H4 (cell line): Measurements from ENCODE around the gene ZSWIM8. TPM values are rescaled to one million over a fixed set of nuclear protein-coding genes. Genes with fewer than 3 reads are reported as not detected.

Experiments
- DNase-seq: peaks from one replicate; pipeline ENCODE4 v3.0.0-alpha.2; 2015; ENCODE audit warnings: low spot score
- total RNA-seq: library from RNA; depleted of rRNA; stranded (reverse); fragments of >200 nt; shearing (Covaris generic); gene quantifications from 2 replicates; pipeline ENCODE4 v1.2.3, GENCODE V29; 2014

The ZSWIM8 gene
- total RNA-seq, 1 experiment from 2014 or later, result 11.2 TPM

DNA sequence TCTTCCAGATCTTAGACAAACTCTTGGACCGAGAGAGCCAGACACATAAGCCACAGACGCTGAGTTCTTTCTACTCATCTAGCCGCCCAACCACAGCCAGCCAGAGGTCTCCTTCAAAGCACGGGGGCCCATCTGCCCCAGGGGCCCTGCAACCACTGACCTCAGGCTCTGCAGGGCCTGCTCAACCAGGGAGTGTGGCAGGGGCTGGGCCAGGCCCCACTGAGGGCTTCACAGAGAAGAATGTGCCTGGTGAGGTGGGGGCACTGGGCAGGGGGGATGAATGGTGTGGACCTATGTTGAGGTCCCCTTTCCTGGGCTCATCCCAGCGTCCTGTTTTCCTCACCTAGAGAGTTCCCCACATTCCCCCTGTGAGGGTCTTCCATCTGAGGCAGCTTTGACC, 11.4 kb downstream of the ZSWIM8 start:
- no peak for DNase-seq

DNA sequence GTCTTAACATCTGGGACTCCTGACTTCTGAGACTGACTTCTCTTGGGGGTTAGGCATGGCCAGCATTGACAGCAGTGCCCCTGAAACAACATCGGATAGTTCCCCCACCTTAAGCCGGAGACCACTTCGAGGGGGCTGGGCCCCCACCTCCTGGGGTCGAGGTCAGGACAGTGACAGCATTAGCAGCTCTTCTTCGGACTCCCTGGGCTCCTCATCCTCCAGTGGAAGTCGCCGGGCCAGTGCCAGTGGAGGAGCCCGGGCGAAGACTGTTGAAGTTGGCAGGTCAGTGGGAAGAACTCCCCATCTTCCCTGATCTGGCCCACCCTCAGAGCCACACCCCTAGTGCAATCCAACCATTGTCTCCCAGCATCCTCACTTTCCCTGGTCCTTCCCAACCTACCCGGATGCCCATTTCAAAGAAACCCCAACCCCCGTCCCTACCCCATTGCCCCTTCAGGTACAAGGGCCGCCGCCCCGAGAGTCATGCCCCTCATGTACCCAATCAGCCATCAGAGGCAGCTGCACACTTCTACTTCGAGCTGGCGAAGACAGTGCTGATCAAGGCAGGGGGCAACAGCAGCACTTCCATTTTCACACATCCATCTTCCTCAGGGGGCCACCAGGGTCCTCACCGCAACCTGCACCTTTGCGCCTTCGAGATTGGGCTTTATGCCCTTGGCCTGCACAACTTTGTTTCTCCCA, 12.1 kb downstream of the ZSWIM8 start:
- DNase-seq, result no peak

DNA sequence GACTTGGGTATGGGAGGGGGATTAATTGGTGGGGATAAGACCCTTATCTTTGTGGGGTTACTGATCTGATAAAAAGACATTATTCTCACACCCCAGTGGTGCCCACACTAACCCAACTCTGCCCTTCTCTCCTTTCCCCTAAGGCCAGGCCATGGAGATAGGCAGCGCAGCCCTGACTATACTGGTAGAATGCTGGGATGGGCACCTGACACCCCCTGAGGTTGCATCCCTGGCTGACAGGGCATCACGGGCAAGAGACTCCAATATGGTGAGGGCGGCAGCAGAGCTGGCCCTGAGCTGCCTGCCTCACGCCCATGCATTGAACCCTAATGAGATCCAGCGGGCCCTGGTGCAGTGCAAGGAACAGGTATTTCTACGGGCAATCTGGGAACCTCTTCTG, 12.7 kb downstream of the ZSWIM8 start:
- no peak for DNase-seq

DNA sequence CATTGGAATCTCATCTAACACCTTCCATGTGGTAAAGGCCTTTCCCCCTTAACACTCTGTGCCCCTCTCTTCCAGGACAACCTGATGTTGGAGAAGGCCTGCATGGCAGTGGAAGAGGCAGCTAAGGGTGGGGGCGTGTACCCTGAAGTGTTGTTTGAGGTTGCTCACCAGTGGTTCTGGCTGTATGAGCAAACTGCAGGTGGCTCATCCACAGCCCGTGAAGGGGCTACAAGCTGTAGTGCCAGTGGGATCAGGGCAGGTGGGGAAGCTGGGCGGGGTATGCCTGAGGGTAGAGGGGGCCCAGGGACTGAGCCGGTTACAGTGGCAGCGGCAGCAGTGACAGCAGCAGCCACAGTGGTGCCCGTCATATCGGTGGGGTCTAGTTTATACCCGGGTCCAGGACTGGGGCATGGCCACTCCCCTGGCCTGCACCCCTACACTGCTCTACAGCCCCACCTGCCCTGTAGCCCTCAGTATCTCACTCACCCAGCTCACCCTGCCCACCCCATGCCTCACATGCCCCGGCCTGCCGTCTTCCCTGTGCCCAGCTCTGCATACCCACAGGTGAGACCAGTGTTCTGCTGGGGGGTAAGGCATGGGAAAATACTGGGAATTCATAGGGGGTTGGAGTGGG, 13.6 kb downstream of the ZSWIM8 start:
- DNase-seq, result no peak

DNA sequence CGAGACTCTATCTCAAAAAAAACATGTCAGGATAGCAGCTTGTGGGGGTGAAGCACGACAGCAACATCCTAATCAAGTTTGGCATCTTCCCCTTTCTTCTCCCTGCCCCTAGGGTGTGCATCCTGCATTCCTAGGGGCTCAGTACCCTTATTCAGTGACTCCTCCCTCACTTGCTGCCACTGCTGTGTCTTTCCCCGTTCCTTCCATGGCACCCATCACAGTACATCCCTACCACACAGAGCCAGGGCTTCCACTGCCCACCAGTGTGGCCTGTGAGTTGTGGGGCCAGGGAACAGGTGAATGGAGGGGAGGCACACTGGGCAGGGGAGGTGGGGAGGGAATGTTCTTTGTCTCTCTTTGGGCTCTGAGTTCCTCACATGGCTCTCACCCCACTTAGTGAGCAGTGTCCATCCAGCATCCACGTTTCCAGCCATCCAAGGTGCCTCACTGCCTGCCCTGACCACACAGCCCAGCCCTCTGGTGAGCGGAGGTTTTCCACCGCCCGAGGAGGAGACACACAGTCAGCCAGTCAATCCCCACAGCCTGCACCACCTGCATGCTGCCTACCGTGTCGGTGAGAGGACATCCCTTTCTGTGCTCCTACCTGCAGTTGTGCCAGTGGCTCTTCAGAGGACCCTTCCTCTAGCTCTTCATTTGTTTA, 14.6 kb downstream of the ZSWIM8 start:
- DNase-seq, result no peak

DNA sequence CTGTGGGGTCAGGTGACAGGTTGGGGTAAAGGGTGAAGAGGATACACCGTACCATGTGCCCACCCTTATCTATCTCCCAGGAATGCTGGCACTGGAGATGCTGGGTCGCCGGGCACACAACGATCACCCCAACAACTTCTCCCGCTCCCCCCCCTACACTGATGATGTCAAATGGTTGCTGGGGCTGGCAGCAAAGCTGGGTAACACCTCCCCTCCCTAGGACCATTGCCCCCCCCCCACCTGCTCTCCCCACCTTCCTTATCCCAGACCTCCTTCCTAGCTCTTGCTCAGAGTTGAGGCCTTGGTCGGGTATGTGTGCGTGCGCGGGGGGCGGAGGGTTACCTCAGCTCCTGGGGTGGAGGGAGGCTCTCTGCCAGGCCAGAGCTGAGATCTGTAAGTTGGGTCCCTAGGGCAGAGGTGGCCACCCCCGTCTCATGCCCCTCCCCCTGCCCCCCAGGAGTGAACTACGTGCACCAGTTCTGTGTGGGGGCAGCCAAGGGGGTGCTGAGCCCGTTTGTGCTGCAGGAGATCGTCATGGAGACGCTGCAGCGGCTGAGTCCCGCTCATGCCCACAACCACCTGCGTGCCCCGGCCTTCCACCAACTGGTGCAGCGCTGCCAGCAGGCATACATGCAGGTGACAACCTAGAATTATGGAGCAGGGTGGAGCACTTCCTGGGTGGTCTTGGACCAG, 15.3 kb downstream of the ZSWIM8 start:
- DNase-seq, result no peak

DNA sequence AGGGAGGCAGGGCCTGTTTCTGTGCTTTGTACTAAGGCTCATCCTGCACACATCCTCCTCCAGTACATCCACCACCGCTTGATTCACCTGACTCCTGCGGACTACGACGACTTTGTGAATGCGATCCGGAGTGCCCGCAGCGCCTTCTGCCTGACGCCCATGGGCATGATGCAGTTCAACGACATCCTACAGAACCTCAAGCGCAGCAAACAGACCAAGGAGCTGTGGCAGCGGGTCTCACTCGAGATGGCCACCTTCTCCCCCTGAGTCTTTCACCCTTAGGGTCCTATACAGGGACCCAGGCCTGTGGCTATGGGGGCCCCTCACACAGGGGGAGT, 15.8 kb downstream of the ZSWIM8 start:
- no peak for DNase-seq

DNA sequence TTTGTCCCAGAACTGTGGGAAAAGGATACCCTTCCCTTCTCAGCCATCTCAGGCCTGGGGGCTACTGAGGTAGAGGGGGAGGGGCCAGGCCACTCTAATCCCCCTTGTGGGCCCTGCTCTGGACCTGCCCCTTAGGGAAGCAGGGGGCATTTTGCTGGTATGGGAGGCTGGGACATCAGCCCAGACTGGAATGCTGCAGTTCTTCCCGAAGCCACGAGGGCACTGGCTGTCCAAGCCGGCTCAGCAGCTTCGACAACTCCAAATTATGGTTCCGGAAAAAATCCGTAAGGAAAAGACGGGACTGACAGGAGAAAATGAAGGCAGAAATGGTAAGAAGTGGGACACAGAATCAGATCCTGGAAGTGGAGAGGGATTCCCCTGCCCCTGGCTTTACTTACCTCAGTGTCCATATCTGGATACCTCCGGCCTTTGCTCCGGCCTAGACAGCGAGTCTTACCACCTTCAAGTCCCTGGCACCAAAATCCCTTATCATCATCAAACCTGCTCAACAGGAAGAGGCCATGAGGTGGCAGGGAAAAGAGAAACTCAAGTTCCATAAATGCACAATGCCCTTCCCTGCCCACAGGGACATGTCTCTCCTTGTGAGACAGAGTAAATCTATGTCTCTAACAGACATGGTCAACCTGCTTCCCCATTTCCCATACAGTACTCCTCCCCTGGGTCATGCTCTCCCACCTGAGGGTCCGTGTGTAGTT, 17.0 kb downstream of the ZSWIM8 start:
- DNase-seq, result no peak

DNA sequence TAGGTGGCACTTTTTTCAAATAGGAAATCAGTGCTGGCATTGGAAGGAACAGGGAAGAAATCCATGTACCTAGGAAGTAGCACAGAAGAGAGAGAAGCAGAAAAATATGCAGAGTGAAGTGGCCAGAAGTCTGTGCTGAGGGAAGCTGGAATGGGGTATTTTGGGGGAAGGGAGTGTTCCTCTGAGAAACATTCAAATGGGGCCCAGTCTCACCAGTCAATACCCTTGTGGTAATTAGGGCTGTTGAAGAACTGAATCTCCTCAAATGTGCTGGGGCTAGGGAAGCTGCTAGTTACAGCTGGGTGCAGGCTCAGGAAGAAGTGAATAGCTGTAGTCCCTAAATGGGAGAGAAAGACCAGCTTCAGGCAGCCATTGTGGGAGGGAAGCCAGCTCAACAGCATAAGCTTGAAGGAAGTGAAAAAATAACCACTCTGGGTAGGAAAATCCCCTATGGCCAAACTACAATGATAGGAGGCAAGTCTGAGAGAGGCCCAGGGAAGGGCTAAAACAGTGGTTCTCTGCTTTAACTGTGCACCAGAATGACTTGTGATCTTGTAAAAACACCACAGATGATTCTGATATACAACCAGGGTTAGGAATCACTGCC, 18.4 kb downstream of the ZSWIM8 start:
- no peak for DNase-seq

DNA sequence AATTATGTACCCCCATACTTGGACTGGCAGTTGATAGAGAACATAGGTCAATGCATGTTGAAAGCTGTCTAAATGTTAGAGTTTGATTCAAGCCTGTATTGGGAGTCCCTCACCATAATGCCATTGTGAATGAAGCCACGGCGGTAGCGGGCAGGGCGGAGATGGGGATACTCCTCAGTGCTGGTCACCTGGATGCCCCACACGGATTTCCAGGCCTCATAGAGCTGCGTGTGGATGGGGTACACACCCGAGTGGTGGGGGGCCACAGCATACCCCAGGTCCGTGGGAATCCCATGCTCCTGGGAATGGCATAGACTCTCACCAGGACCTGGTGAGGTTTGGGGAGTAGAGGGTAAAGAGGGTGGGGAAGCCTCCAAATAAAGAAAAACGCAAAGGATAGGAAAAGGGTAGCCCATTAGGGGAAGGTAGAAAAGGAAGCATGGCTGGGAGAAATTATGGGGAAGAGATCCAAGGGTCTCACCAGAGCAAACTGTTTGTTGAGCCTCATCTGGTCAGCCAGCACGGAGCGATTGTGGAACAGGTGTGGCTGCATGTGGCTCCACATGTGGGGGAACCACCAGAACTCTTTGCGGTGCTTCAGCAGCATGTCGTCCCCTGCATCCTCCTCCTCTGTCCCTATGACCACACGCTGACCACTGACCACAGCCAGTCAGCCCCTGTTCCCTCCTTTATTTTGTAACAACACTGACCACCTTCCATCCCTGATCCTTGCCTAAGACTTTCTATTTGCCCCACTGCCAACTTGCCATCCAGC, 21.0 kb downstream of the ZSWIM8 start:
- DNase-seq, result no peak

DNA sequence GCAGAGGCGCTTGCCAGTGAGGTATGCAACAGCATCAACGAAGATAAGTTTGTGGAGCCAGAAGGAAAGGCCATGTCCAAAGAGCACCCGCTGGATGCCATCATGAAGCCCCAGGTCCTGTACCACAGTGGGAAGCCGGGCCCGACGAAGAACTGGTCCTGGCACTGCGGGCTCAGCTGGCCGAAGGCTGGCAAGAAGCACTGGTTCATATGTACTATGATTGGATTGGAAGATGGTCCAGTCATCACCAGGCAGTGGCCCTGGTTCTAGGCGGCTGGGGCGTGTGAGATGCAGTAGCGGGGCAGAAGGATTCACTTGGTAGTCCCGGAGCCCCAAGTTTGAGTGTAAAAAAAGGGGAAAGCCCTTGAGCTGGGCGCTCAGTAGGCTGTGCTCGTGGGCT, 22.1 kb downstream of the ZSWIM8 start:
- DNase-seq, result no peak

DNA sequence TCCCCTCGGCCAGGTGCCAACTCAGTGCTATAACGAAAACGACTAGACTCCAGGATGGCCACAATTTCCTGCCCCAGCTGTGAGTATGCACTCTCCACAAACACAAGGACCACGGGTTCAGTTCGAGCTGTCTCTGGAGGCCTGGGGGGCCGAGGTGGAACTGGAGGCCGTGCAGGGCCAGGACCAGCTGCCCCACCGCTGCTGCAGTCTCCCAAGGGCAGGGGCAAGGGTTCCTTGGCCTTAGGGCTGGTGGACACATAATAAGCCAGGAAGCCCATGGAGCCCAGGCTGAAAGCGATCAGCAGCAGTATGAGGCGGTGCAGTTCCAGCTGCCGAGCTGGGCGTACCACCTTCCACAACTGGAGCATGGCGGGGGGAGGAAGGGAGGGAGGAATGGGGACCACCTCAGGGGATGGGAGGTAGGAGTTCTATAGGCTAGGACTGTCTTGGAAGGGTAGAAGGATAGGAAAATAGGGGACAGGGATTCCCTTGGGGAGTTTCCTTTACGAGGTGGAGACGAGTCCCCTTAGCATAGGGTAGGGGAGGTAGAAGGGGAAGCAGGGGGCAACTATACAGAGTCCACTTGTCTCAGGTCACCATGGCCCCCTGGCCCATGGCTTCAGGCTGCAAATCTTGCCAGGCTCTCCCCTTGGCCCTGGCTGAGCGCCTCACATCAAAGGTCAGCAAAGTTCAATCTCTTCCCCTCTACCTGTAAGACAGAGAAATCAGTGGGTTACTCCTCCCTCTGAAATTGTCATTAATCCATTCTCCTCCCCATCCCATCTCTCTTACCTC, 22.8 kb downstream of the ZSWIM8 start:
- DNase-seq, result no peak

DNA sequence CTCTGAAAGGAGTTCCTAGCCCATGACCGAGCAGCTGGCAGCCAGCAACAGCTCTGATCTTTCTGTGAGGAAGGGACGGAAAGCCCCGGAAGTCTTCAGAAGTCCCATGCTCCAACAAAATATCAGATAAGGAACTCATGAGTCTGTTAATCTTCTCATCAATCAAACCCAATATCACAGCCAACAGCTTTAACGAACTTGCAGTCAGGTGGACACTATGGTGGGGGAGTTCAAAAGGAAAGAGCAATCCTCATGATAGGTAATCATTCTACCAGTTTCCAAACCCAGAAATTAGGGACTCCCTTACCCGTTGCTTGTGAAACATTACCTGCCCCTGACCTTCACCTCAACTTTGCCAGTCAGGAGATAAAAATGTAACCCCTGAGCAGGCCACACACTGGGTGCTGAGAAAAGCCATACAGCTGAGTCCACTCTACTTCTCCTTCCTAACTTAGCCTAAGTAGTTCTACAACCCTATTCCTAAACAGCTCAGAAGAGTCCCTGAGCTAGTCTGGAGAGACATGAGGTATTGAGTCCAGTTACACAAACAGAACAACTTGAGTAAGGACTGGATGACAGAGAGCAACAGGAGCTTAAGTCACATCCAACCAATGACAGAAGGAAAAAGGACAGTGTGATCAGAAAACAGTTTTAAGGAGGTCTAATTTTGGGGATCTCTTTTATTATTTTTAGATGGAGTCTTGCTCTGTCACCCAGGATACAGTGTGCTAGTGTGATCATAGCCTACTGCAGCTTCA, 23.8 kb downstream of the ZSWIM8 start:
- DNase-seq, result no peak

DNA sequence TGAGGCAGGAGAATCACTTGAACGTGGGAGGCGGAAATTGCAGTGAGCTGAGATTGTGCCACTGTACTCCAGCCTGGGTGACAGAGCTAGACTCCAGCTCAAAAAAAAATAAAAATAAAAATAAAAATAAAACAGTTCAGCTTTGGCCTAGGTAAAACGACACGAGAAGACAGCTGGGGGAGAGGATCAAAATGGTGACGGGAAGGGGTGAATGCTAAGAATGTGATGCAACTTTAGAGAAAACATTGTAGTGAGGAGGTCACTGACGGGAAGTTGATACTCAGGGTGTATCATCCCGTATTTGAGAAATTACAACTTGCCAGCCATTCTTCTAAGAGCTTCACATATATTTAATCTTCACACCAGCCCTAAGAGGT, 24.9 kb downstream of the ZSWIM8 start:
- no peak for DNase-seq

DNA sequence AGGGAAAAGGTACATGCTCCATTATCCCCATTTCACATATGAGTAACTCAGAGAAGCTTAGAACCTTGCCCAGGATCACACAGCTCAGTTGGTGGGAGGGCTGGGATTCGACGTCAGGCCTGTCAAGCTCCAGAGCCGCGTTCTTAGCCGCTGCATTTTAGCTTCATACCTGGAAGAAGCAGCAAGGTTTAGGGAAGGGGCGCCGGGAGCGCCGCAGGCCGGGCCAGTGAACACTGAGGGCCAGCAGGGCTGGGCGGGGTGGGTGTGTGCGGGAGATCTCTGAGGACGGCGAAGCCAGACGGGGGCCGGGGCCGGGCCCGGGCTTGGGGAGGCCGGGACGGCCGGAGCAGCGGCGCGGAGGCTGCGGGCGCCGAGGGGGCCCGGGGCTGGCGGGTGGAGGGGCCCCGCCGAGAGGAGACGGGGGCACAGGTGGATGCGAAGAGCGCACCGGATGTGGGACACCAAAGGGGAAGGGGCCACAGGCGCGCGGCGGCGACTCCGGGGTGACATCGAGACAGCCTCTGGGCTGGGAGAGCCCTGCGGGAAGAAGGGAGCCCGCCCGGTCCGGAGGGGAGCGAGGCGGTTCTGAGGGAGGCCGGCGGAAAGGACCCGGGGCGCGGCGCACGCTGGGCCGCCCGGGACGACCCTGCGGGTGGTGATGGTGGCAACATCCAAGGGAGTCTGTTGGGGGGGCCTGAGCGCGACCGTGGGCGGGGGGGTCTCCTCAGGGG, 25.5 kb downstream of the ZSWIM8 start:
- DNase-seq, result no peak

DNA sequence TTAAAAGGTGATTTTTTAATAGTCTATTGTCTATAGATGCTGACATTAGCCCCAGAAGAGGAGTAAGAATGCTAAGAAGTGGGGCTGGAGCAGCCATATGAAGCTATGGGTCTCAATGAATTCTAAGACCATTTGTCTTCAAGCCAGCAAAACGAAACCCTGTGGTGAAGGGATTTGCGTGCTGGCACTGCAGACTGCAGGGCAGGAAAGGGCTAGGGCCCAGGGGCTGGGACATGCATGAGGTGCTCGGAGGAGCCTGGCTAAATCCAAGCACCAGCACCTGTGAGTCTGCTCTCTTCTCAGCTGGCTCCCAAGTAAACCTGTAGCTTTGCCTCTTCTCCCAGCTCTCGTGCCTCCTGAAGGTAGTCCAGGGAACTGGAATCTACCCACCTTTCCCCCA, 27.3 kb downstream of the ZSWIM8 start:
- no peak for DNase-seq

DNA sequence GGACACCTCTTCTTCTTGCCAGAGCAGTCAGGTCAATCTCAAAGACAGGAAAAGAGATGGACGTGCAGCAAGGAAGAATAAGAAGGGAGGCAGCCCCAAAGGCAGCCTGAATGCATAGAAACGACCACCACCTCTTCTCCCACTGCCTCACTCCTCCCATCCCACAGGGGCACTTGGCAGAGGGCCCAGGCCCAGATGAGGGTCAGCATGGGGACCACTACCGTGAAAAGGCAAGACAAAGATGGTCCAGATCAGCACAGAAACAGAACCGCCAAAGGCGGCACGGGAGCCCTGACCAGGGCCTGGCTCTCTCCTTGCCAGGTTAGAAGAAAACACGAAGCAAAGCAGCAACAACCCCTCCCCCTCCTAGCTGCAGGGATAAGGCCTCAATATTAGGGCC, 27.9 kb downstream of the ZSWIM8 start:
- DNase-seq, result no peak

DNA sequence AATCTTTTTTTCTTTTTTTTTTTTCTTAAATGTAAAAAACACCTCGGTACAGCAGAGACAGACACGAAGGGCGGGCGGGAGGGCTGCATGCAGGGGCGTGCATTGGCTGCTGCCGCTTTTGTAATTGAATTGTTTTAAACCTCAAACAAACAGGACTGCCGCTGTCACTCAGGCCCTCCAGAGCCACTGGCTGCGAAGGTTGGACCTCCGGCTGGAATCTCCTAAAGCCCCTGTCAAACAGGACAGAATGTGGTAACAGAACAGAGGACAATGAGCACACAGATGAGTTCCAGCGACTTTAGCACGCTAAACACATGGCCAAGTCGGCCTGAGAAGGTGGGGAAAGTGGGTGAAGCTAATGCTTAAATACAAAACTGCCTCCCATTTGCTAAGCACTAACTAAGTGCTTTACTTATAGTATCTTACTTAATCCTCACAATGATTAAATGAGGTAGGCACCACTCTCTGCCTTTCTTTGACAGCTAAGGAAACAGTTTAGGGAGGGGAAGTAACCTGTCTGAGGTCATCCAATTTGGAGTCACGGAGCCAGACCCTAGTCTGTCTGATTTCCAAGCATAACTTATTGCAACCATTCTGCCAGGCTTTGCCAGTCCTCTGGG, 29.0 kb downstream of the ZSWIM8 start:
- DNase-seq, result no peak
